Endothelial cell of umbilical vein (primary cell): Measurements from ENCODE around the gene TENM4. TPM values are rescaled to one million over a fixed set of nuclear protein-coding genes. Genes with fewer than 3 reads are reported as not detected.
A peak's percentile ranks its signal among the peaks of the same experiment; 100 is the strongest.

Experiments
- BruUV-seq: library from RNA; stranded (reverse); fragments of 400-500 nt; replicated peaks from 2 replicates; lab custom pipeline; 2021; lab: Mats Ljungman, UMichigan
- CTCF ChIA-PET: fragments of 300-600, 350-600 bp; sonication (Branson Sonifier 250); formaldehyde crosslinking; loops from one replicate; lab custom pipeline; 2021; ENCODE audit warnings: antibody characterized with exemption, inconsistent platforms; lab: Charles Lee
- POLR2A ChIA-PET: fragments of 300-600, 350-600 bp; sonication (Branson Sonifier 250); formaldehyde crosslinking; loops from one replicate; lab custom pipeline; 2021; ENCODE audit warnings: antibody characterized with exemption, inconsistent platforms; lab: Charles Lee
- DNase-seq: peaks from one replicate; pipeline ENCODE4 v3.0.0-alpha.2; 2011; ENCODE audit warnings: low read depth, low spot score
- FAIRE-seq: peaks from 2 replicates; lab custom pipeline; 2011; peaks lifted over from hg19 to GRCh38; lab: Jason Lieb, UNC
- H2AFZ ChIP-seq: 2 replicates; pipeline ENCODE4 v1.6.0; 2012; ENCODE audit warnings: low read depth, low read length, control low read depth, inconsistent platforms
- H3K27ac ChIP-seq: 2 replicates; pipeline ENCODE4 v1.5.1; 2011; ENCODE audit warnings: low read depth, mild to moderate bottlenecking, control low read depth, low read length, moderate library complexity; ENCODE audit not compliant: insufficient read depth
- H3K27me3 ChIP-seq, 2 experiments: 2 replicates each; pipeline versions ENCODE4 v1.6.0 to v1.6.1; 2011; ENCODE audit warnings: low read length in 2 of 2, mixed read lengths in 1 of 2; ENCODE audit not compliant: control insufficient read depth in 2 of 2, insufficient read depth in 2 of 2
- H3K36me3 ChIP-seq, 2 experiments: 2 replicates in 1 of 2; 3 replicates in 1 of 2; pipeline ENCODE4 v1.5.1; 2011; ENCODE audit warnings: low read length in 2 of 2, mild to moderate bottlenecking in 1 of 2, moderate library complexity in 1 of 2; ENCODE audit not compliant: control insufficient read depth in 2 of 2, insufficient read depth in 2 of 2; ENCODE audit errors: extremely low read depth in 1 of 2
- H3K4me1 ChIP-seq: 3 replicates; pipeline ENCODE4 v1.5.1; 2011; ENCODE audit warnings: mild to moderate bottlenecking, low read length; ENCODE audit not compliant: control insufficient read depth, insufficient read depth; ENCODE audit errors: extremely low read depth
- H3K4me2 ChIP-seq: 2 replicates; pipeline ENCODE4 v1.6.1; 2011; ENCODE audit warnings: low read length, control low read depth, mixed read lengths; ENCODE audit not compliant: insufficient read depth
- H3K4me3 ChIP-seq, 3 experiments: fragments of 200-600 bp in 1 of 3; sonication (generic), shearing (Covaris generic) in 1 of 3; replicated peaks in 1 of 3; 2 replicates each; pipeline ENCODE4 v1.5.1; 2011 to 2016; ENCODE audit warnings: control low read depth in 3 of 3, low read length in 3 of 3, mild to moderate bottlenecking in 2 of 3, inconsistent platforms in 1 of 3, low read depth in 1 of 3, moderate library complexity in 1 of 3; ENCODE audit not compliant: insufficient read depth in 1 of 3
- H3K79me2 ChIP-seq: 2 replicates; pipeline ENCODE4 v1.6.0; 2012; ENCODE audit warnings: low read length, inconsistent platforms; ENCODE audit not compliant: control insufficient read depth, insufficient read depth
- H3K9ac ChIP-seq: replicated peaks from 2 replicates; pipeline ENCODE3; 2011; ENCODE audit warnings: low read length, control low read depth; ENCODE audit not compliant: insufficient read depth; ENCODE audit errors: extremely low read depth
- H3K9me1 ChIP-seq: replicated peaks from 3 replicates; pipeline ENCODE4 v1.6.0; 2011; ENCODE audit warnings: mild to moderate bottlenecking, low read length; ENCODE audit not compliant: control insufficient read depth, insufficient read depth; ENCODE audit errors: extremely low read depth
- H3K9me3 ChIP-seq: replicated peaks from 2 replicates; pipeline ENCODE4 v1.5.1; 2012; ENCODE audit warnings: low read length, inconsistent platforms; ENCODE audit not compliant: control insufficient read depth, insufficient read depth
- H4K20me1 ChIP-seq: replicated peaks from 2 replicates; pipeline ENCODE3; 2011; ENCODE audit warnings: mild to moderate bottlenecking, low read length; ENCODE audit not compliant: control insufficient read depth, insufficient read depth; ENCODE audit errors: extremely low read depth
- FOS ChIP-seq: IDR thresholded peaks from 2 replicates; pipeline ENCODE4 v1.6.1; 2011; ENCODE audit warnings: mild to moderate bottlenecking, low read length, moderate library complexity, borderline replicate concordance; ENCODE audit not compliant: insufficient read depth
- GATA2 ChIP-seq: IDR thresholded peaks from 2 replicates; pipeline ENCODE4 v1.7.0; 2011; ENCODE audit warnings: low read depth, mild to moderate bottlenecking, moderate library complexity, mixed read lengths, low read length; ENCODE audit not compliant: insufficient read length, insufficient read depth
- MYC ChIP-seq: IDR thresholded peaks from one replicate; pipeline ENCODE4 v1.6.1; 2011; ENCODE audit warnings: mild to moderate bottlenecking, low read depth, low read length
- POLR2AphosphoS5 ChIP-seq: IDR thresholded peaks from 2 replicates; pipeline ENCODE4 v1.6.1; 2012; ENCODE audit warnings: low read depth, mild to moderate bottlenecking, control low read depth, low read length, moderate library complexity; ENCODE audit not compliant: insufficient read depth
- dilution Hi-C: fragments of 300-500 bp; cut with MboI; formaldehyde crosslinking; loops from one replicate; pipeline ENCODE4 v1.15.0; 2019; ENCODE audit warnings: low sequenced_read_pairs; ENCODE audit not compliant: extremely low pct_ligation_motif_present
- intact Hi-C: fragments of 100-400 bp; cut with micrococcal nuclease; formaldehyde crosslinking; loops from one replicate; pipeline ENCODE4 v1.10.0; 2022
- polyA plus RNA-seq, 4 experiments: library from polyadenylated mRNA; depleted of rRNA in 3 of 4; stranded (reverse) in 3 of 4; unstranded in 1 of 4; fragments of >200 nt; gene quantifications; 2 replicates each; pipeline versions ENCODE4 v1.2.1 to v1.2.3, GENCODE V29; 2011 to 2012; ENCODE audit warnings: missing spikeins in 1 of 4
- total RNA-seq: library from RNA; stranded (reverse); gene quantifications from 2 replicates; pipeline ENCODE4 v1.2.3, GENCODE V29; 2021
- TF ChIP-seq, protein P1 (sequence below), 2 donors: IDR thresholded peaks; 1 replicate in 1 of 2; 2 replicates in 1 of 2; pipeline ENCODE4 v1.5.1; 2011; ENCODE audit warnings: low read length in 2 of 2, mild to moderate bottlenecking in 2 of 2, moderate library complexity in 2 of 2, control low read depth in 1 of 2, inconsistent platforms in 1 of 2, low read depth in 1 of 2; ENCODE audit not compliant: insufficient read depth in 1 of 2; ENCODE audit errors: extremely low read depth in 1 of 2
- TF ChIP-seq, protein P2 (sequence below): IDR thresholded peaks from 2 replicates; pipeline ENCODE4 v1.6.1; 2011; ENCODE audit not compliant: insufficient read depth, insufficient read length

Gene TENM4
- total and polyA plus RNA-seq, 2 donors (not counting 3 experiments of a cell fraction or from before 2014, with no cell fraction given): 0.06 to 0.27 TPM

DNA sequence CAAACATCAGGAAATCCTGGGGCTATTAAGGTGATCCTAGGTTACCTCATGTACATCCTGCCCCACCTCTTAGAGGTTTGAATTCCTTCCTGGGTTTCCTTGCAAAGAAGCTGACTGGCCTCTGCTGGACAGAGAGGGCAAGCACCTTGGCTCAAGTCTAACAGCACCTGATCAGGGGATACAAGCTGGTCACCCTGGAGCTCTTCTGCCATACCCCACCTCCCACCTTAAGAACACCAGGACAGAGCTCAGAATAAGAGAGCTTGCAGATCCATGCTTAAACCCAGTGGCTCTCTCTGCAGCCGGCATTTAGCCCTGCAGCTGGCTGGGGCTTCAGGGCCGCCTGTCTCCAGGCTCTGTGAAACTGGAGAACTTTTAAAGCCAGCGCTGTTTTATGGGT is 479.6 kb downstream of the TENM4 start:
- H3K9me1 ChIP-seq: no peaks in the 10 kb centered on the region
- H4K20me1 ChIP-seq: no peaks in the 10 kb centered on the region
- H3K9ac ChIP-seq: no peak overlapping the region
- H3K9me3 ChIP-seq: no peaks in the 10 kb centered on the region
- ChIA-PET CTCF (interaction anchor here (0.6 to 4.4 kb wide), 7 partner anchors 58 to 315 kb away, joined by 3 to 45 read pairs (median 3); no protein-coding TSS in a partner anchor), POLR2A (no interaction called here)
- TF ChIP-seq, protein P1, sequence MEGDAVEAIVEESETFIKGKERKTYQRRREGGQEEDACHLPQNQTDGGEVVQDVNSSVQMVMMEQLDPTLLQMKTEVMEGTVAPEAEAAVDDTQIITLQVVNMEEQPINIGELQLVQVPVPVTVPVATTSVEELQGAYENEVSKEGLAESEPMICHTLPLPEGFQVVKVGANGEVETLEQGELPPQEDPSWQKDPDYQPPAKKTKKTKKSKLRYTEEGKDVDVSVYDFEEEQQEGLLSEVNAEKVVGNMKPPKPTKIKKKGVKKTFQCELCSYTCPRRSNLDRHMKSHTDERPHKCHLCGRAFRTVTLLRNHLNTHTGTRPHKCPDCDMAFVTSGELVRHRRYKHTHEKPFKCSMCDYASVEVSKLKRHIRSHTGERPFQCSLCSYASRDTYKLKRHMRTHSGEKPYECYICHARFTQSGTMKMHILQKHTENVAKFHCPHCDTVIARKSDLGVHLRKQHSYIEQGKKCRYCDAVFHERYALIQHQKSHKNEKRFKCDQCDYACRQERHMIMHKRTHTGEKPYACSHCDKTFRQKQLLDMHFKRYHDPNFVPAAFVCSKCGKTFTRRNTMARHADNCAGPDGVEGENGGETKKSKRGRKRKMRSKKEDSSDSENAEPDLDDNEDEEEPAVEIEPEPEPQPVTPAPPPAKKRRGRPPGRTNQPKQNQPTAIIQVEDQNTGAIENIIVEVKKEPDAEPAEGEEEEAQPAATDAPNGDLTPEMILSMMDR (IDR thresholded peaks at IDR 0.05; ENCODE audit: extremely low read depth in 1 of 2, insufficient read depth in 1 of 2, low read depth in 1 of 2, low read length in 2 of 2): peak; percentile 15 to 32
- TF ChIP-seq, protein P2, sequence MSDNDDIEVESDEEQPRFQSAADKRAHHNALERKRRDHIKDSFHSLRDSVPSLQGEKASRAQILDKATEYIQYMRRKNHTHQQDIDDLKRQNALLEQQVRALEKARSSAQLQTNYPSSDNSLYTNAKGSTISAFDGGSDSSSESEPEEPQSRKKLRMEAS: no peak
- no peak for TF ChIP-seq POLR2AphosphoS5
- no peak overlapping the region for H2AFZ ChIP-seq
- no peak overlapping the region for H3K27ac ChIP-seq
- DNase-seq (peak; percentile 29), FAIRE-seq (peak; percentile 70)
- H3K79me2 ChIP-seq: no peaks in the 10 kb centered on the region
- H3K36me3 ChIP-seq: no peaks in the 10 kb centered on the region
- no TSS peak for BruUV-seq
- peaks cover 1 to 4% of the 10 kb centered on the region in 2 experiments for H3K27me3 ChIP-seq
- dilution Hi-C loops: no loop called here
- no peak overlapping the region for H3K4me2 ChIP-seq
- H3K4me1 ChIP-seq: peaks cover 7% of the 10 kb centered on the region
- H3K4me3 ChIP-seq: no peak overlapping the region
- intact Hi-C loops: loop anchor here (2.0 kb wide), 1 partner anchor 162 kb away; no protein-coding TSS in a partner anchor

DNA sequence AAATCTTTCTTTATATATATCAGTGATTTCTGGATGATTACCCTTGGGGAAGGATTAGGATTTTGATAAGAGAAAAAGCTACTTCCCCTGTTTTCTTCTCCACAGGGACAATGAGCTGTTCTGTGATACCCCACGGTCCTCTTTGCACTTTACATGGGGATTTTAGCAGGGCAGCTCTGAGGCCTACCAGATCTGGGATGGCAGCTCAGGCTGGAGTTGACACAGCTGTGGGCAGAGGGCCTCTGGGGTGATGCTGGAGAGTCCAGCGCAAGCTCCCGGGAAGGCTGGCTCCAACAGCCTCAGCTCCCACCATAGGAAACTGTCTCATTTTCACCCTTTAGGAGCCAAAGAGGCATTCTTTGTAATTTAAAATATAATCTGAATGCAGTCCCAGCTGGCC is 482.4 kb downstream of the TENM4 start:
- Histone ChIP-seq H3K36me3 (no peaks in the 10 kb centered on the region), H3K9me1 (no peaks in the 10 kb centered on the region), H3K79me2 (no peaks in the 10 kb centered on the region), H3K4me2 (no peak overlapping the region), H3K27me3 (peaks cover 0 to 1% of the 10 kb centered on the region in 2 experiments), H2AFZ (no peak overlapping the region), H3K9ac (no peak overlapping the region), H3K4me1 (peaks cover 7% of the 10 kb centered on the region), H3K9me3 (no peaks in the 10 kb centered on the region), H3K27ac (no peak overlapping the region), H3K4me3 (no peak overlapping the region), H4K20me1 (no peaks in the 10 kb centered on the region)
- POLR2A ChIA-PET: no interaction called here
- FAIRE-seq: no peak
- no TSS peak for BruUV-seq
- CTCF ChIA-PET: interaction anchor here (1.0 to 4.4 kb wide), 4 partner anchors 12 to 312 kb away, joined by 3 to 45 read pairs (median 4); no protein-coding TSS in a partner anchor
- dilution Hi-C loops (no loop called here), intact Hi-C loops (no loop called here)
- DNase-seq: no peak
- no peak for TF ChIP-seq MYC
- TF ChIP-seq, protein P1 (IDR thresholded peaks at IDR 0.05; ENCODE audit: extremely low read depth in 1 of 2, insufficient read depth in 1 of 2, low read depth in 1 of 2, low read length in 2 of 2): no peak
- TF ChIP-seq POLR2AphosphoS5: no peak
- no peak for TF ChIP-seq GATA2
- TF ChIP-seq FOS: no peak
